ENCODE measurements around the gene GFM2.
"Not testable (repeated sequence)": the region's sequence is repeated elsewhere in the genome, so short reads cannot be mapped to it uniquely, and the experiment has no call there.

The GFM2 gene, protein sequence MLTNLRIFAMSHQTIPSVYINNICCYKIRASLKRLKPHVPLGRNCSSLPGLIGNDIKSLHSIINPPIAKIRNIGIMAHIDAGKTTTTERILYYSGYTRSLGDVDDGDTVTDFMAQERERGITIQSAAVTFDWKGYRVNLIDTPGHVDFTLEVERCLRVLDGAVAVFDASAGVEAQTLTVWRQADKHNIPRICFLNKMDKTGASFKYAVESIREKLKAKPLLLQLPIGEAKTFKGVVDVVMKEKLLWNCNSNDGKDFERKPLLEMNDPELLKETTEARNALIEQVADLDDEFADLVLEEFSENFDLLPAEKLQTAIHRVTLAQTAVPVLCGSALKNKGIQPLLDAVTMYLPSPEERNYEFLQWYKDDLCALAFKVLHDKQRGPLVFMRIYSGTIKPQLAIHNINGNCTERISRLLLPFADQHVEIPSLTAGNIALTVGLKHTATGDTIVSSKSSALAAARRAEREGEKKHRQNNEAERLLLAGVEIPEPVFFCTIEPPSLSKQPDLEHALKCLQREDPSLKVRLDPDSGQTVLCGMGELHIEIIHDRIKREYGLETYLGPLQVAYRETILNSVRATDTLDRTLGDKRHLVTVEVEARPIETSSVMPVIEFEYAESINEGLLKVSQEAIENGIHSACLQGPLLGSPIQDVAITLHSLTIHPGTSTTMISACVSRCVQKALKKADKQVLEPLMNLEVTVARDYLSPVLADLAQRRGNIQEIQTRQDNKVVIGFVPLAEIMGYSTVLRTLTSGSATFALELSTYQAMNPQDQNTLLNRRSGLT

GRCh38 chr5:74766849-74767578 is at the start of gene GFM2, which contains the start of gene NSA2:
Gene GFM2, minus strand, starts transcription at chr5:74767117. Its CDS starts 3,375 bp downstream, at chr5:74763742.
Gene NSA2, plus strand, starts transcription at chr5:74767249. Its CDS starts 112 bp downstream, at chr5:74767361.
- peak; percentile 82 for DNase-seq

DNA sequence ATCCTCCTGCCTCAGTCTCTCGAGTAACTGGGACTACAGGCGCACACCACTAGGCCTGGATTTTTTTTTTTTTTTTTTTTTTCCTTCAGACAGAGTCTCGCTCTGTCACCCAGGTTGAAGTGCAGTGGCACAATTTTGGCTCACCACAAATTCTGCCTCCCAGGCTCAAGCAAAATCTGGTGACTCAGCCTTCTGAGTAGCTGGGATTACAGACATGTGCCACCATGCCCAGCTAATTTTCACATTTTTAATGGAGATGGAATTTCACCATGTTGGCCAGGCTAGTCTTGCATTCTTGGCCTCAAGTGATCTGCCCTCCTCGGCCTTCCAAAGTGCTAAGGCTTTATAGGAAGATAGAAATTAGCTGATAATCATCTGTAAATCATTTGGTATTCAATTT is 44.0 kb upstream of the GFM2 start:
- no peak for DNase-seq

DNA sequence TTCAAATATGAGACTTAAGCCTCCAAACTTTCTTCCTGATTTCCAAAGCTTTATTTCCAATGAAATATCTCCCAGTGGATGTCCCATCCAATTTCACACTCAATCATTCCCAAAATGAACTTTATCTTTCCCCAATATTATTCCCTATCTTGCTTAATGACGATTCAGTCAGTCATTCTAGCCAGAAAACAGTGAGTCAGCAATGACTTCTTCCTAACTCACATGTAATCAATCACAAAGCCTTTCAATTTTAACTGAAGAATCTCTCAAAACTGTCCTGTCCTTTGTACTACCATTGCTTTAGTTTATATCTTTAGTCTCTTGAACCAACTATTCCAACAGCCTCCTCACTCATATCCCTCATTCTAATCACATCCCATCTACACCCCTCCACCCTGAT is 35.0 kb upstream of the GFM2 start:
- no peak for DNase-seq

- no peak for DNase-seq
Observed at GRCh38 chr5:74801197-74801596, 34.3 kb upstream of the GFM2 start.

DNA sequence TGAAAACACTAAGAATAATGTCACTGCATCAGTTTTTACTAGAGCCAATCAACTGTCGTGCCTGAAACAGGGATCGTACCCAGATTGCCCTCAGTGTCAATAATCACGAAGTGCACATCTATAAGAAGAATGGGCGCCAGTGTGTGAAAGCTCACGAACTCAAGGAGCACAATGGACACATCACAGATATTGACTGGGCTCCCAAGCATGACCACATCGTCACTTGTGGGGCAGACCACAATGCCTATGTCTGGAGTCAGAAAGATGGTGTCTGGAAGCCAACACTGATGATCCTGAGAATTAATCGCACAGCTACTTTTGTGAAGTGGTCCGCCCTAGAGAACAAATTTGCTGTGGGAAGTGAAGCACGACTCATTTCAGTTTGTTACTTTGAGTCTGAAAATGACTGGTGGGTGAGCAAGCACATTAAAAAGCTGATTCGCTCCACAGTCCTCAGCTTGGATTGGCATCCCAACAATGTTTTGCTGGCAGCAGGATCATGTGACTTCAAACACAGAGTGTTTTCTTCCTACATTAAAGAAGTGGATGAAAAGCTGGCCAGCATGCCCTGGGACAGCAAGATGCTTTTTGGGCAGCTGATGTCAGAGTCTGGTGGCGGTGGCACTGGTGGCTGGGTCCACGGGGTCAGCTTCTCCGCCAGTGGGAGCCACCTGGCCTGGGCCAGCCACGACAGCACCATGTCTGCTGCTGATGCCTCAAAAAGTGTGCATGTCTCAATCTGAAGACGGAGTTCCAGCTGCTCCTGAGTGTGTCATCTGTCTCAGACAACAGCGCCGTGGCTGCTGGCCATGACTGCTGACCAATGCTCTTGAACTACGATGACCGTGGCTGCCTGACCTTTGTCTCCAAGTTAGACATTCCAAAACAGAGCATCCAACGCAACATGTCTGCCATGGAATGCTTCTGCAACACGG is 32.3 kb upstream of the GFM2 start:
- DNase-seq: no peak

DNA sequence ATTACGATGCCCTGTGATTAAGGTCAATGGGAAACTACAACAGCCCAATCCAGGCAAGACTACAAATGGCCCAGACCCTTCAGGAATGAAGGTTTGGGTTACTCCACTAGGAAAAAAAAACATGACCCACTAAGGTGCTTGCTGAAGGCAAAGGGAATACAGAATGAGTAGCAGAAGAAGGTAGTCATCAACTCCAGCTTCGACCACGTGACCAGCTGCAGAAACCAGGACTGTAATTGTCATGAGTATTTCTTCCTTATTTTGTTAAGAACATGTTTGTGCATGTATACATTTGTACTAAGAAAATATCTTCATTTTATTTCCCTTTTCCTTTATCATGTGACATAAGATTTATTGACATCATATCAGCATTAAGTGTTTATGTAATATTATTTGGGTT is 24.8 kb upstream of the GFM2 start:
- not testable (repeated sequence) for DNase-seq

DNA sequence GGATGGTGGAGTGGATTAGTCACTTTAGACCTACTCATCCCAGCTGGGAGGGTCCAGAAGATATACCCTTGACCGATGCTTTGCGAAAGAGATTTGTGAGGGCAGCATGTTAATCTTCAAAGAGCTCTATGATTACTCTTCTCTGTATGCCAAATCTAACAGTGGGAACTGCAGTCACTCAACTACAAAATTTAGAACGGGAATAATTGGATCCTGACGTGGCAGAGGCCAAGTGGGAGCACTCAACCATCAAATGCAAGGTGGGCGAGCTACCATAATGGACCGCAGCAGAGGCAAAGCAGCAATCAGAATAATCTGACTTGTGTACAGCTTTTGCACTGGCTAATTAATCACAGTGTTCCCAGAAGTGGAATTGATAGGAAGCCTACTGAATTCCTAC is 20.5 kb upstream of the GFM2 start:
- no peak for DNase-seq

GRCh38 chr5:74786851-74787250 is 19.9 kb upstream of the GFM2 start:
- no peak for DNase-seq

- no peak for DNase-seq
Observed at GRCh38 chr5:74778609-74779008, 11.7 kb upstream of the GFM2 start.

DNA sequence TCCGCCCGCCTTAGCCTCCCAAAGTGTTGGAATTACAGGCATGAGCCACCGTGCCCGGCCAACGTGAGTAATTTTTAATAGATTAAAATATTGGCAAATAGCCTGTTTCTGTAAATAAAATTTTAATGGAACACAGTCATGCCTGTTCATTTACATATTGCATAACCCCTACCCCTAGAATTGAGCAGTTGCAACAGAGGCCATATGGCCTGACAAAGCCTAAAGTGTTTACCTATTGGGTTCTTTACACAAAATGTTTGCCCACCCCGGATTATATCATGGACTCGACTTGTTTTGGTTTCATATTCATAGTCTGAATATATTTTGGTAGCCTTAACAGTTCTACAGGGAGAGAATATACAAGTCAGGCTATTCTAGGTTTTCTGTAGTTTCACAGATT is 5.4 kb upstream of the GFM2 start:
- DNase-seq: no peak

GRCh38 chr5:74767579-74767913 is 629 bp upstream of the GFM2 start:
- DNase-seq: peak; percentile 20

GRCh38 chr5:74766418-74766848 is 484 bp downstream of the GFM2 start:
- DNase-seq: peak; percentile 35

- no peak for DNase-seq
Observed at GRCh38 chr5:74765929-74766328, 988 bp downstream of the GFM2 start.

GRCh38 chr5:74765201-74765600 is 1.7 kb downstream of the GFM2 start:
- DNase-seq: no peak

DNA sequence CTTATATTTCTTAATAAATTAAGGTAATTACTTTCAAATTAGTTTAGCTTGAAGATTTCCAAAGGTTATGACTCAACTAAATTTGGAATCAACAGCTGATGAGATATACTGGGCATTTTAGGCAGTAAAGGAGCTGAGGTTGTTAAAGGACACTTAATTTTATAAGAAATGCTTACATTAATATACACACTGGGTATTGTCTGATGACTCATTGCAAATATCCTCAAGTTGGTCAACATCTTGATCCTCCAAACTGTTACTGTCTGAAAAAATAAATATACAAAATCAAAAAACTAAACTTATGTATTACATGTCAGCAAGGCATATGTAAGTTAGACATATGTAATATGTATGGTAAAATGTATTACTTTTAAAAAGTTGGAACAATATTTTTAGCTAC is 3.4 kb downstream of the GFM2 start:
- DNase-seq: no peak

- no peak for DNase-seq
Observed at GRCh38 chr5:74762599-74762998, 4.3 kb downstream of the GFM2 start.

DNA sequence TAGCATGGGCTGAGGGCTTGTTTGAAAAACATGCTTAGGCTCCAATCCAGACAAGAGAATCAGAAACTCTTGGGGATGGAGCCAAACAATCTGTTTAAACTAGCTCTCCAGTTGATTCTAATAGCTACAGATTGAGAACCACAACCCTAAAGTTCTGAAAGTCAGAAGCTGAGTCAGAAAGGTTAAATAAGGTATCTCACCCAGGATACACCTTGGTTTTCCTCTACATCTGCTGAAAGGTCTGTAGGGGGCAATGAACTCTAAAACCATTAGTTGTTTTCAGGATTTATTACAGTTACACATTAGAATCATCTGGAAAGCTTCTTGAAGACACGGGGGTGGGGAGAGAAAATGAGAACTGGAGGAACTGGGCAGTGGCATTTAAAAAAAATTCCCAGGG is 5.7 kb downstream of the GFM2 start:
- no peak for DNase-seq

- not testable (repeated sequence) for DNase-seq
Observed at GRCh38 chr5:74748742-74749141, 18.2 kb downstream of the GFM2 start.

DNA sequence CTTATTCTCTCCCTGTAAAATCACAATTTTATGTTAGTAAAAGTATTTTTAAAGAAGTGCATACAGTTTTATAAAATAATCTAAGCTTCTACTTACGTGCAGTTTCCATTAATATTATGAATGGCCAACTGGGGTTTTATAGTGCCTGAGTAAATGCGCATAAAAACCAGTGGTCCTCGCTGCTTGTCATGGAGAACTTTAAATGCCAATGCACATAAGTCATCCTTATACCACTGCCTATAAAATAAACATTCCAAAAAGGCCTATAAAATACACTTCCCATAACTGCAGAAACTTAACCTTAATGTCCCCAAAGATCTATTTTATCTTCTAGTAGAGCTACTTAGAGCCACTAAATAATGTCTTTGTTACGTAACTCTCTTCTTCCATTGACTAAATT is 28.5 kb downstream of the GFM2 start:
- no peak for DNase-seq

GRCh38 chr5:74736759-74737158 is 30.2 kb downstream of the GFM2 start:
- no peak for DNase-seq

- DNase-seq: no peak
Observed at GRCh38 chr5:74725331-74725730, 41.6 kb downstream of the GFM2 start.

DNA sequence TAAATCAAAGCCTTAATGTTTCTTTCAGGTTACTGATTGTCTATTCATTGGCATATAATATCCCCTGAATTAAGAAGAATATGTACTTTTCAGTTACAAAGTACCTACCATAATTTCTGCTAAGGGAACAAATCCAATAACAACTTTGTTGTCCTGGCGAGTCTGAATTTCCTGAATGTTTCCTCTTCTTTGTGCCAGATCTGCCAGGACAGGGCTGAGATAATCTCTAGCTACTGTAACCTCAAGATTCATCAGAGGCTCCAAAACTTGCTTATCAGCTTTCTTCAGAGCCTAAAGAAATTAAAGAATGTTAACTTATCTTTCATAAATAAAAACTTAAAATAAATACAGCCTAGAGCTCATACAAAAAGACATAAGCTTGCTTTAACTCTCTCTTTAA is 44.6 kb downstream of the GFM2 start:
- no peak for DNase-seq
